ENCODE results near the gene TMEM201.

Gene TMEM201

DNA sequence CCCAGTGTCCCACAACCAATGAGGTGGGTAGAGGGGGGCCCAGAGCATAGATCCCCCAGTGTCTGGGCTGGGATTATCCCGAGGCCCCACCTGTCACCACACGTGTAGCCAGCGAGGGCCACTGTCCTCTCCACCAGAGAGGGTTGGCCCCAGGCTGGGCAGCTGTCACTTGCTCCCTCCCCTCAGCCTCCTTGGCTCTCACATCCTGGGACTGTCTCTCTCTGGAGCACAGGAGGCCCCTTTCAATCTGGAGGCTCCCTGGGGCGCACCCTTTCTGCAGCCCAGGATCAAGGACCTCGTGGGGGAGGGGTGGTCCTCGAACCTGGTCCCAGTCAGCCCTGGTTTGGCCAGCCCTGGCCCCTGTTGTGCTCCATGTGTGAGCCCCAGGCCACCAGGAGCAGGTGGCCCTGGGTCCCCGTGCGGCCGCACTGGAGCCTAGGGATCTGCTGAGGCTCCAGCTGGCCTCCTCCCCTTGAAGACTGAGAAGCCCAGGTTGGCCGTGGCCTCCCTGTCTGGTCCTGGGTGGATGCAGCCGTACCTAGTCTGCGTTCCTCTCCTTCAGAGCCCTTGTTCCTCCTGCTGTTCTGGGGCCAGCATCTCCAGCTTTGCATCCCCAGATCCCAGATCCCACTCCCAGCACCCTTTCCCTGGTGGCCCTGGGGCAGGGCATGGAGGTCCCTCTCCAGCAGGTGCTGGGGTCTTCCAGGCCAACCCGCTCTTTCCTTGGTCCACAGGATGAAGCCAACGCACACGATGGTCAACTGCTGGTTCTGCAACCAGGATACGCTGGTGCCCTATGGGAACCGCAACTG lies 6.7 kb downstream of the TMEM201 start:
- H3K27ac ChIP-seq (ENCODE audit: low read depth, low read length), result no peak overlapping the region
- H3K9me3 ChIP-seq (ENCODE audit: insufficient read depth, low read length), result no peaks in the 10 kb centered on the region
- no peak overlapping the region for H3K9ac ChIP-seq (ENCODE audit: low read length)
- no peaks in the 10 kb centered on the region for H4K20me1 ChIP-seq (ENCODE audit: low read depth, low read length)
- H3F3A ChIP-seq (ENCODE audit: insufficient read depth), result no peaks in the 10 kb centered on the region
- no peaks in the 10 kb centered on the region for H3K27me3 ChIP-seq (ENCODE audit: low read length)
- TF ChIP-seq CTCF (IDR thresholded peaks at IDR 0.05; ENCODE audit: insufficient read depth, low read length, poor library complexity, severe bottlenecking) (no peak), EZH2phosphoT487 (conservative IDR thresholded peaks at IDR 0.05; ENCODE audit: low read length) (no peak)
- no peak overlapping the region for H3K4me2 ChIP-seq (ENCODE audit: low read depth, low read length, poor library complexity, severe bottlenecking)
- no peak overlapping the region for H3K4me3 ChIP-seq (ENCODE audit: insufficient read depth, low read length, poor library complexity, severe bottlenecking)
- peaks cover 54% of the 10 kb centered on the region for H3K79me2 ChIP-seq (ENCODE audit: insufficient read depth, low read length)
- H2AFZ ChIP-seq (ENCODE audit: low read depth, low read length, severe bottlenecking), result no peak overlapping the region
- H3K9me2 ChIP-seq (replicated peaks; ENCODE audit: insufficient read depth, low read length), result no peaks in the 10 kb centered on the region
- no peaks in the 10 kb centered on the region for H3K36me3 ChIP-seq (ENCODE audit: low read length)

DNA sequence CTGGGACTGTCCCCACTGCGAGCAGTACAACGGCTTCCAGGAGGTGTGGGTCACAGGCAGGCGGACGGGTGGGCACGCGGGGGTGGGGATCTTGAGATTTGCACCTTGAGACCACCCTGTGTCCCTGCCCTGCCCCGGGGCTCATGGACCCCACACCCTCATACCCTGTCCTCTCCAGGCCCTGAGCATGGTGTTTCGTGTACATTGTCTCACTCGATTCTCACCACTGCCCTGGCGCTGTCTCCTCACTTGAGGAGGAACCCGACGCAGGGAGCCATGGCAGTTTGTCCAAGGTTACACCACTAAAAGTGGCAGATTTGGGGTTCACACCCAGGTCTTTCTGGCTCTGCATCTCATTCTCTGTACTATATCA lies 7.2 kb downstream of the TMEM201 start:
- Histone ChIP-seq H3K27ac (ENCODE audit: low read depth, low read length) (no peak overlapping the region), H3K79me2 (ENCODE audit: insufficient read depth, low read length) (peaks cover 48% of the 10 kb centered on the region), H3K4me2 (ENCODE audit: low read depth, low read length, poor library complexity, severe bottlenecking) (no peak overlapping the region), H3K9ac (ENCODE audit: low read length) (no peak overlapping the region), H3K9me2 (replicated peaks; ENCODE audit: insufficient read depth, low read length) (no peaks in the 10 kb centered on the region), H3K9me3 (ENCODE audit: insufficient read depth, low read length) (no peaks in the 10 kb centered on the region), H3K36me3 (ENCODE audit: low read length) (no peaks in the 10 kb centered on the region), H2AFZ (ENCODE audit: low read depth, low read length, severe bottlenecking) (no peak overlapping the region), H3K27me3 (ENCODE audit: low read length) (no peaks in the 10 kb centered on the region), H3F3A (ENCODE audit: insufficient read depth) (no peaks in the 10 kb centered on the region), H4K20me1 (ENCODE audit: low read depth, low read length) (no peaks in the 10 kb centered on the region), H3K4me3 (ENCODE audit: insufficient read depth, low read length, poor library complexity, severe bottlenecking) (no peak overlapping the region)
- TF ChIP-seq EZH2phosphoT487 (conservative IDR thresholded peaks at IDR 0.05; ENCODE audit: low read length), result no peak
- TF ChIP-seq CTCF (IDR thresholded peaks at IDR 0.05; ENCODE audit: insufficient read depth, low read length, poor library complexity, severe bottlenecking), result no peak

DNA sequence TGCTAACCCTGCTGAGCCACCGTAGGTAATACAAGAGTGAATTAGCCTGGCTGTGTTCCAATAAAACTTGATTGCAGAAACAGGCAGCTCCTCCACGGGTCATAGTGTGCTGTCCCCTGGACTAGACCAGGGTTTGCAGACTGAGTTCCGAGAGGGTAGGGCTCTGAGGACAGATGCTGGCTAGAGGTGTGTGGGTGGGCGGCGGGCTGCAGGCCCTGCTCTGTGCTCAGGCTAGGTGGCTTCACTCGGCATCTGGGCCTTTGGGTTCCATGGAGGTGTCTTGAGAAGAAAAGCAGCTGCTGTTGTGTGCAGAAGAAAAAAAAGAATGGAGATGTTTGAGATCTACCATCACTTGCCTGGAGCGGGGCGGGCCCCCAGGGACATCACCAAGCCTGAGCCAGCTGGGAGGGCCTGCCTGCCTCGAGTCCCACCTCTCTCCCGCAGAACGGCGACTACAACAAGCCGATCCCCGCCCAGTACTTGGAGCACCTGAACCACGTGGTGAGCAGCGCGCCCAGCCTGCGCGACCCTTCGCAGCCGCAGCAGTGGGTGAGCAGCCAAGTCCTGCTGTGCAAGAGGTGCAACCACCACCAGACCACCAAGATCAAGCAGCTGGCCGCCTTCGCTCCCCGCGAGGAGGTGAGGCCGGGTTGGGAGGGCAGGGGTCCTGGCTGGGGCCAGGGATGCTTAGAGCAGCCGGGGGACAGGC lies 7.9 kb downstream of the TMEM201 start:
- Histone ChIP-seq H3K9me2 (replicated peaks; ENCODE audit: insufficient read depth, low read length) (no peaks in the 10 kb centered on the region), H3K4me2 (ENCODE audit: low read depth, low read length, poor library complexity, severe bottlenecking) (no peak overlapping the region), H3F3A (ENCODE audit: insufficient read depth) (no peaks in the 10 kb centered on the region), H3K9ac (ENCODE audit: low read length) (no peak overlapping the region), H3K9me3 (ENCODE audit: insufficient read depth, low read length) (no peaks in the 10 kb centered on the region), H4K20me1 (ENCODE audit: low read depth, low read length) (no peaks in the 10 kb centered on the region), H2AFZ (ENCODE audit: low read depth, low read length, severe bottlenecking) (no peak overlapping the region), H3K36me3 (ENCODE audit: low read length) (no peaks in the 10 kb centered on the region), H3K27me3 (ENCODE audit: low read length) (no peaks in the 10 kb centered on the region), H3K27ac (ENCODE audit: low read depth, low read length) (no peak overlapping the region), H3K79me2 (ENCODE audit: insufficient read depth, low read length) (peaks cover 42% of the 10 kb centered on the region), H3K4me3 (ENCODE audit: insufficient read depth, low read length, poor library complexity, severe bottlenecking) (no peak overlapping the region)
- TF ChIP-seq EZH2phosphoT487 (conservative IDR thresholded peaks at IDR 0.05; ENCODE audit: low read length) (no peak), CTCF (IDR thresholded peaks at IDR 0.05; ENCODE audit: insufficient read depth, low read length, poor library complexity, severe bottlenecking) (no peak)
